GM12874 (cell line): ENCODE data around the gene PRKCG.

Source experiments
- TF ChIP-seq, protein P1 (sequence below): IDR thresholded peaks from 2 replicates; pipeline ENCODE4 v1.5.1; 2011; ENCODE audit warnings: low read depth, mild to moderate bottlenecking, control low read depth, low read length, moderate library complexity; ENCODE audit not compliant: insufficient read depth

PRKCG gene

DNA sequence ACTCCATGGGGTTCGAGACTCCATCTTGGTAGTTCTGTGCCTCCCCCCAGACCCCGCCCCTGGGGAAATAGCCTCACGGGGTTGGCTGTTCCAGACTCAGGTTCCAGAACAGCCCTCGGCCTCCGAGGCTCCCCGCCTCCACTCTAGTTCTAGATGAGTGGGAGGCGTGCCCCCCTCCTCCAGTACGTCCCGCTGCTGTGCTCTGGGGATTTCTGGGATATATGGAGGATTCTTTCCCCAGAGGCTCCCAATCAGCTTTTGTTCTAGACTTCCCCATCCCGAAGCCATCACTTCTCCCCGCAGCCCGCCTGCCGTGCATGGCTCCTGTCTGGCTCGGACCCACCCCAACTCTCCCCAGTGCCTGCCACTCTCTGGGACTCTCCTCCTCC lies 25.2 kb downstream of the PRKCG start:
- TF ChIP-seq, protein P1, sequence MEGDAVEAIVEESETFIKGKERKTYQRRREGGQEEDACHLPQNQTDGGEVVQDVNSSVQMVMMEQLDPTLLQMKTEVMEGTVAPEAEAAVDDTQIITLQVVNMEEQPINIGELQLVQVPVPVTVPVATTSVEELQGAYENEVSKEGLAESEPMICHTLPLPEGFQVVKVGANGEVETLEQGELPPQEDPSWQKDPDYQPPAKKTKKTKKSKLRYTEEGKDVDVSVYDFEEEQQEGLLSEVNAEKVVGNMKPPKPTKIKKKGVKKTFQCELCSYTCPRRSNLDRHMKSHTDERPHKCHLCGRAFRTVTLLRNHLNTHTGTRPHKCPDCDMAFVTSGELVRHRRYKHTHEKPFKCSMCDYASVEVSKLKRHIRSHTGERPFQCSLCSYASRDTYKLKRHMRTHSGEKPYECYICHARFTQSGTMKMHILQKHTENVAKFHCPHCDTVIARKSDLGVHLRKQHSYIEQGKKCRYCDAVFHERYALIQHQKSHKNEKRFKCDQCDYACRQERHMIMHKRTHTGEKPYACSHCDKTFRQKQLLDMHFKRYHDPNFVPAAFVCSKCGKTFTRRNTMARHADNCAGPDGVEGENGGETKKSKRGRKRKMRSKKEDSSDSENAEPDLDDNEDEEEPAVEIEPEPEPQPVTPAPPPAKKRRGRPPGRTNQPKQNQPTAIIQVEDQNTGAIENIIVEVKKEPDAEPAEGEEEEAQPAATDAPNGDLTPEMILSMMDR, result no peak

DNA sequence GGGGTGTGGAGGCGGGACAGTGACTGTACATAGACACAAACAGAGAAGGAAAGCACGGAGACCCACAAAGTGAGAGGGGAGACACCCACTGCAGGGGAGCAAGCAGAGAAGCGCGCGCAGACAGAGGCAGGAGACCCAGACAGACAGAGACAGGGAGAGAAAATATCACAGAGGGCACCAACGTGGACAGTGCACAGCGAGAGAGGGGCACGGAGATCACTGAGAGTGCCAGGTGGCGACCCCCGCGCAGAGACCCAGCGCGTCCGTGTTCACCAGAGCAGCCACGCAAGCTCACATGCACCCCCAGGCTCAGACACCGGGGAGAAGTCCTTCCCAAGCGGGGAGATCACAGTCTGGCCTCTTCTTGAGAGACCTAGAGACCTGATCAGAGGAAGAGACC lies 25.7 kb downstream of the PRKCG start:
- TF ChIP-seq, protein P1, result no peak

GRCh38 chr19:53908106-53908934 lies 26.3 kb downstream of the PRKCG start:
- TF ChIP-seq, protein P1, result no peak

DNA sequence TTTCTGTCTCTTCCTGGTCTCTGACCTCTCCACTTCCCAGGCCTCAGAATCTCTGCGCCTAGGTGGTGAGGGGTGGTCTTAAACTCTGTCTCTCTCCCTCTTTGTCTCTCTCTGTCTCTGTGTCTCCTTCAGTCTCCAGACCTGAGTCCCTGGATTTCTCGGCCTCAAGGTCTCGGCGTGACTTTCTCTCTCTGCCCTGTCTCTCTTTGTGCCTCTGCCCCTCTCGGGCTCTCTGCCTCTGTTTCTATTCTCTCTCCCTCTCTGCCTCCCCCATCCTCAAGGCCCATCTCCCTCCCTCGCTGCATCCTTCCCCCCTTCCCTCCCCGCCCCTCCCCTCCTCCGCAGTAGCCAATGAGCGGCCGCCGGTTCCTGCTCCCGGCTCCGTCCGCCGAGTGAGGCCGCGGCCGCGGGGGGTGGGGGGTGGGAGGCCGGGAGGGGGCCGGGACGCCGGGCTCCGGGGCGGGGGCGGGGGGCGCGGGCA lies 27.0 kb downstream of the PRKCG start, which contains the start of gene CACNG7:
Gene CACNG7 (plus strand): TSS at position 344 of the 481 bp plus-strand sequence. CDS start 3,554 bp downstream, outside the sequence.
- TF ChIP-seq, protein P1, result no peak

DNA sequence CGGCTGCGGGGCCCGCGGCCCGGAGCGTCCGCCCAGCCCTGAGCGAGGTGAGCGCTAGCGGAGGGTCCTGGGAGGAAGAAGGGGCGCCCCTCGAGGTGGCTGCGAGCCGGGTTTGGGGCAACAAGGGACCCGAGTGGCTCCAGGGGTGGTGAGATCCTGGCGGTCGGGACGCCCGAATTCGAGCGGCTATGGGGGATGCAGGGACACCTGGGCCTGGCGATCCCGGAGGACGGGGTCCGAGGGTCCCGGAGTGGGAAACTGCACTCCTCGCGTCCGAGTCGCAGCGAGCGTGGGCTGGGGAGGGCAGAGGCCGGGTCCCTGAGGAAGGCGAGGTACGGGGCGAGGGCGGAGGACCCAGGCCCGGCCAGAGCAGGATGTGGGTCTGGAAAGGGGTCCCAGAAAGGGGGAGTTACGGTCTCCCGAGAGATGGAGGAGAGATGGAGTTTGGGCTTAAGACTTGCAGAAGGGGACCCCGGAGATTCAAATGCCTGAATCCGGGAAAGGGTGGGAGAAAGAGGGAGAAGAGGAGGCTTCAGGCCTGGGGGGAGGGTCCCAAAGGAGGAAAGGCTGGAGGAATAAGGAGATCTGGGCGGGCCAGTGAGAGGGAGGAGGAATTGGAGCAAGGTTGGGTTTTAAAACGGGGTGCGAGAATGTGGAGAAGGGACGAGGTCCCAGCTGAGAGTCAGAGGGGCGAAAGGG lies 27.6 kb downstream of the PRKCG start:
- TF ChIP-seq, protein P1, result no peak

GRCh38 chr19:53910170-53910518 lies 28.1 kb downstream of the PRKCG start:
- TF ChIP-seq, protein P1, result no peak

GRCh38 chr19:53912653-53913052 lies 30.7 kb downstream of the PRKCG start:
- TF ChIP-seq, protein P1, result peak; percentile 47
